GM23338 (cell line): ENCODE results near the gene PID1.

Experiments used
- CREB1 ChIP-seq: fragments of 250-450 bp; sonication (Bioruptor Pico); IDR thresholded peaks from 2 replicates; pipeline ENCODE4 v1.5.0; 2020; ENCODE audit warnings: low read depth, mild to moderate bottlenecking, moderate library complexity
- CTCF ChIP-seq, 2 experiments: fragments of 200-600 bp in 1 of 2; sonication (generic) in 1 of 2; conservative IDR thresholded peaks; 2 replicates each; pipeline versions ENCODE4 v1.5.1 to v1.6.1; 2016 to 2017; ENCODE audit warnings: antibody characterized with exemption in 2 of 2, low read depth in 2 of 2, mild to moderate bottlenecking in 2 of 2, moderate library complexity in 1 of 2

- TF ChIP-seq CTCF (conservative IDR thresholded peaks at IDR 0.05; ENCODE audit: low read depth in 2 of 2) (no peak; a peak in 1 of 4 replicates), CREB1 (CRISPR knock-in tag) (no peak)
Measured at GRCh38 chr2:229269146-229269545, 1.9 kb downstream of the PID1 start.
